HepG2 (cell line): ENCODE results near the gene PROC. TPM values are rescaled to one million over a fixed set of nuclear protein-coding genes. Genes with fewer than 3 reads are reported as not detected.
A peak's percentile ranks its signal among the peaks of the same experiment; 100 is the strongest.

ENCODE experiments used
- ELF3 ChIP-seq: IDR thresholded peaks from 2 replicates; pipeline ENCODE4 v1.6.1; 2016; ENCODE audit warnings: missing genetic modification reagents, missing compliant biosample characterization
- FOXK1 ChIP-seq: sonication (generic); formaldehyde crosslinking; IDR thresholded peaks from 2 replicates; pipeline ENCODE4 v1.4.0; 2020; ENCODE audit warnings: low read depth, missing genetic modification reagents, borderline replicate concordance
- KAT7 ChIP-seq: IDR thresholded peaks from 2 replicates; pipeline ENCODE4 v1.6.1; 2018; ENCODE audit warnings: borderline replicate concordance, missing compliant biosample characterization
- KDM4B ChIP-seq: sonication (generic); formaldehyde crosslinking; IDR thresholded peaks from 2 replicates; pipeline ENCODE4 v1.4.0; 2020; ENCODE audit warnings: missing genetic modification reagents
- NFATC3 ChIP-seq: sonication (generic); formaldehyde crosslinking; IDR thresholded peaks from 2 replicates; pipeline ENCODE4 v1.5.1; 2020; ENCODE audit warnings: mild to moderate bottlenecking, missing genetic modification reagents
- NR1H2 ChIP-seq: sonication (generic); formaldehyde crosslinking; IDR thresholded peaks from 2 replicates; pipeline ENCODE4 v1.8.1; 2022; ENCODE audit warnings: low read depth, missing genetic modification reagents, borderline replicate concordance
- ZBTB39 ChIP-seq: sonication (generic); formaldehyde crosslinking; IDR thresholded peaks from 2 replicates; pipeline ENCODE4 v1.5.0; 2020; ENCODE audit warnings: missing genetic modification reagents
- ZFP41 ChIP-seq: sonication (generic); formaldehyde crosslinking; IDR thresholded peaks from 2 replicates; pipeline ENCODE4 v1.4.0; 2020; ENCODE audit warnings: mild to moderate bottlenecking, missing genetic modification reagents, borderline replicate concordance
- ZFX ChIP-seq: sonication (generic); formaldehyde crosslinking; IDR thresholded peaks from 2 replicates; pipeline ENCODE4 v1.4.0; 2020; ENCODE audit warnings: mild to moderate bottlenecking, low read depth, missing genetic modification reagents, moderate library complexity
- ZFYVE20 ChIP-seq: sonication (generic); formaldehyde crosslinking; IDR thresholded peaks from 2 replicates; pipeline ENCODE4 v1.8.0; 2023; ENCODE audit warnings: low read depth, mild to moderate bottlenecking, moderate library complexity, missing genetic modification reagents, borderline replicate concordance
- ZNF318 ChIP-seq: sonication (generic); formaldehyde crosslinking; IDR thresholded peaks from 2 replicates; pipeline ENCODE4 v1.4.0; 2020; ENCODE audit warnings: mild to moderate bottlenecking, missing genetic modification reagents
- ZNF430 ChIP-seq: sonication (generic); formaldehyde crosslinking; IDR thresholded peaks from 2 replicates; pipeline ENCODE4 v1.9.0; 2021; ENCODE audit warnings: mild to moderate bottlenecking, missing genetic modification reagents
- ZNF460 ChIP-seq: sonication (generic); formaldehyde crosslinking; IDR thresholded peaks from 2 replicates; pipeline ENCODE4 v1.5.1; 2020; ENCODE audit warnings: missing genetic modification reagents, mild to moderate bottlenecking, borderline replicate concordance
- ZNF652 ChIP-seq: IDR thresholded peaks from 2 replicates; pipeline ENCODE4 v1.6.1; 2016; ENCODE audit warnings: low read depth, borderline replicate concordance
- ZNF720 ChIP-seq: sonication (generic); formaldehyde crosslinking; IDR thresholded peaks from 2 replicates; pipeline ENCODE4 v1.4.0; 2020; ENCODE audit warnings: missing genetic modification reagents
- polyA plus RNA-seq, 8 experiments: library from polyadenylated mRNA; depleted of rRNA in 3 of 8; stranded (reverse) in 7 of 8; unstranded in 1 of 8; fragments of >200 nt; fragmentation: Illumina TruSeq in 4 of 8; extraction: Trizol in 4 of 8; gene quantifications; 2 replicates each; pipeline versions ENCODE4 v1.2.1 to v1.2.3, GENCODE V29; 2011 to 2016; ENCODE audit warnings: low read depth in 4 of 8, missing spikeins in 1 of 8, mixed read lengths in 1 of 8; ENCODE audit not compliant: insufficient read depth in 1 of 8
- total RNA-seq, 5 experiments: library from RNA; depleted of rRNA; stranded (reverse); fragments of >200 nt; fragmentation: Illumina TruSeq; extraction: Trizol; gene quantifications; 2 replicates each; pipeline ENCODE4 v1.2.3, GENCODE V29; 2016; ENCODE audit warnings: low read depth in 1 of 5
- TF ChIP-seq, protein P1 (sequence below): sonication (generic); formaldehyde crosslinking; IDR thresholded peaks from 2 replicates; pipeline ENCODE4 v1.4.0; 2020; ENCODE audit warnings: mild to moderate bottlenecking, low read depth, missing genetic modification reagents

The PROC gene
- total and polyA plus RNA-seq, 2 of the 13 experiments (the other 11 are each of a cell fraction or from before 2014, with no cell fraction given), result 134 to 185 TPM

DNA sequence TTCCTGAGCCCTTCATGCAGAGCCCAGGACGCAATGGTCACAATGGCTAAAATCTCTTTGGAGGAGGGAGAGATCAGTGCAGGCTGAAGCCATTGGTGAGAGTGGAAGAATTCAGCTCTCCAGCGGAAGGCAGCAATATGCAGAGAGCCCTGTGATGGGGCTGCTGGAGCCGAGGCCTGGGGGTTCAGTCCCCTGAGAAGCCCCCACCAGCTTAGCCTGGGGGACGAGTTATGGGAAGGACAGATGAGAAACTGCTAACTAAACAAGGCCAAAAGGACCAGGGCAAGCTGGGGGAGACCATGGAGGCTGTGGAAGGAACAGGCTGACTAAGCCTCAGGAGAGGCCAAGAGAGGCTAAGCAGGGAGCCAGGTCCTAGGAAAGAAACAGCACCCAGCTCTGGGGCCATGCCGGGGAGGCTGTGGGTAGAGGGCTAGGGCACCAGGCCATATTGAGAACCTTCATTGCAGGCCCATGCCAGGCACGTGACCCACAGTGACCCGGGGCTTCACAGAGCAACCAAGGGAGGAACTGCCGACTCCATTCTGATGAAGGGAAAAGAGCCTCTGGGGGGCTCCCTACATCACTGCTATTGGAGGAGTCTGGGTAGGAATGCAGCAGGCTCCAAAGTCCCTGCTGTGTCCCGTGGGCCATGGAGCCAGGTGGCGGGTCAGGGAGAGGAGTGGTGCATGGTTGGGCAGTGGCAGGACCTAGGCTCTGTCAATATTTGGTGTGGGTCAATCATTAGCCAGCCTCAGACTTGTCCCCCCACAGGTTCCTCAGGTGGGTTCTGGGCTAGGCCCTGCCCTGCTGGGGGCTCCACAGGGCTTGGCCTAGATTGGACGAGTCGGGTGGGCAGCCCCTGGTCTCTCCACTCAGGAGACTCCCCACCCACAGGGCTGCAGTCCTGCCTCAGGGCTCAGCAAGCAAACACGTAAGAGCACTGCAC is 19.8 kb downstream of the PROC start (continued):
- TF ChIP-seq KDM4B (CRISPR knock-in tag) (peak; percentile 57; the same call in 1 of the 2 replicates), NR1H2 (CRISPR knock-in tag) (no peak), ZBTB39 (CRISPR knock-in tag) (no peak), ZNF720 (no peak), ZFYVE20 (CRISPR knock-in tag) (no peak), ZNF430 (CRISPR knock-in tag) (peak; percentile 98), ELF3 (CRISPR knock-in tag) (peak; percentile 71), ZNF652 (CRISPR knock-in tag) (peak; percentile 50; the same call in 1 of the 2 replicates), ZFX (CRISPR knock-in tag) (peak; percentile 94), ZNF318 (CRISPR knock-in tag) (no peak), FOXK1 (CRISPR knock-in tag) (no peak; the same call in 1 of the 2 replicates), NFATC3 (CRISPR knock-in tag) (peak; percentile 89; the same call in 1 of the 2 replicates), ZFP41 (CRISPR knock-in tag) (peak; percentile 74; the same call in 1 of the 2 replicates), ZNF460 (peak; percentile 61; the same call in 1 of the 2 replicates), KAT7 (CRISPR knock-in tag) (peak; percentile 81; the same call in 1 of the 2 replicates)
- TF ChIP-seq, protein P1, sequence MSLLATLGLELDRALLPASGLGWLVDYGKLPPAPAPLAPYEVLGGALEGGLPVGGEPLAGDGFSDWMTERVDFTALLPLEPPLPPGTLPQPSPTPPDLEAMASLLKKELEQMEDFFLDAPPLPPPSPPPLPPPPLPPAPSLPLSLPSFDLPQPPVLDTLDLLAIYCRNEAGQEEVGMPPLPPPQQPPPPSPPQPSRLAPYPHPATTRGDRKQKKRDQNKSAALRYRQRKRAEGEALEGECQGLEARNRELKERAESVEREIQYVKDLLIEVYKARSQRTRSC, result no peak
